NCI-H510A treated with DMSO at 0.1 percent for 48 hours (cell line): ENCODE results near the gene RFPL1.
"Not testable (repeated sequence)": the region's sequence is repeated elsewhere in the genome, so short reads cannot be mapped to it uniquely, and the experiment has no call there.

Source experiments
- DNase-seq: peaks from one replicate; lab custom pipeline; 2025; lab: John Stamatoyannopoulos, UW

Gene RFPL1

DNA sequence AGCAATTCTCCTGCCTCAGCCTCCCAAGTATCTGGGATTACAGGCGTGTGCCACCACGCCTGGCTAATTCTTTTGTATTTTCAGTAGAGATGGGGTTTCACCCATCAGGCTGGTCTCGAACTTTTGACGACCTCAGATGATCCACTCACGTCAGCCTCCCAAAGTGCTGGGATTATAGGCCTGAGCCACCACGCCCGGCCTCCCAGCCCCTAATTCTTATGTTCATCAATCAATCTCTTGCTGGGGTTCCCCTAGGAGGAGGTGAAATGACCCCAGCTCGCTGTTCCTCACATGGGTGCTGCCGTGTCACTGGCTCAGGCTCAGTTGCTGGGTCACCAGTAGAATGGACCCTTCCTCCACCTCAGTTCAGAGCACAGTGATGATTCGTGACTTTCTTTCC, at the start of gene RFPL1:
Gene RFPL1 (plus strand): TSS at position 301 of the 400 bp plus-strand sequence.
- DNase-seq = not testable (repeated sequence)

DNA sequence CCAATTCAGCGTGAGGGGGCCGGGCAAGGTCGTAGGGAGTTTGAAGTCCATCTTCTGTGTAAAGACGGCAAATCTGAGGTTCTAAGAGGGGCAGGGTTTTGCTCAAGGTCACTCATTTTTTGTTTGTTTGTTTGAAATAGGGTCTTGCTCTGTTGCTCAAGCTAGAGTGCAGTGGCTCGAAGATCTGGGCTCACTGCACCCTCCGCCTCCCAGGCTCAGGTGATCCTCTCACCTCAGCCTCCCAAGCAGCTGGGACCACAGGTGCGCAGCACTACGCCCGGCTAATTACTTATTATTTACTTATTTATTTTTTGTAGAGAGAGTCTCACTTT, 49.7 kb upstream of the RFPL1 start:
- no peak for DNase-seq

DNA sequence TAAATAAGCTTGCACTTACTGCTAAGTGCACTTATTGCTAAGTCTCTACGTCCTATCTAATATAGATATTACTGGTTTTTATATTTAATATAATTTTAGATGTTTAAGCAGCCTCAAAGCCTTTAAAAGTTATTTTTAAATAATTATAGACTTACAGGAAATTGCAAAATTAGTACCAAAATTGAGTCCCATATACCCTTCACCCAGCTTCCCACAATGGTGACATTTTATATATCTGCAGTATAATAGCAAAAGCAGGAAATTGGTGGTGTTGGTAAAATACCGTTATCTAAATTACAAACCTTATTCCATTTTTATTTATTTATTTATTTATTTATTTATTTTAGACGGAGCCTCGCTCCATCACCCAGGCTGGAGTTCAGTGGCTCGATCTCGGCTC, 48.1 kb upstream of the RFPL1 start:
- DNase-seq = no peak

DNA sequence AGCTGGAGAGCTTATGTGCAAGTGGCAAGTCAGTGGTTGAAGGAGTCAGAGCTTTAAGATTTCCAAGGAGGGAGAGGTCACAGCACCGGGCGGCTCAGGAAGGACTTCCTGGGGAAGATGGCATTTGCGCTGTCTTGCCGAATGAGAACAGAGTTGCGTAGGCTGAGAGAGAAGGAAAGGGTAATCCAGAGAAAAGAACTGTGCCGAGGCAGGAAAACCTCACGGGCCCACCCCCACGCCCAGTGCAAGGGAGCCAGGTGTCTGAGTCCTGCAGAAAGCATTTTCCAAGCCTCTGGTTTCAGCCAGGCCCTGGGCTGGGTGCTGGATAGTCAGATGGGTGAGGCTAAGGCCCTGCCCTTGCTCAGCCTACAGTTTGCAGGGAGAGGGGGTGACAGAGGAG, 46.8 kb upstream of the RFPL1 start:
- DNase-seq = no peak

DNA sequence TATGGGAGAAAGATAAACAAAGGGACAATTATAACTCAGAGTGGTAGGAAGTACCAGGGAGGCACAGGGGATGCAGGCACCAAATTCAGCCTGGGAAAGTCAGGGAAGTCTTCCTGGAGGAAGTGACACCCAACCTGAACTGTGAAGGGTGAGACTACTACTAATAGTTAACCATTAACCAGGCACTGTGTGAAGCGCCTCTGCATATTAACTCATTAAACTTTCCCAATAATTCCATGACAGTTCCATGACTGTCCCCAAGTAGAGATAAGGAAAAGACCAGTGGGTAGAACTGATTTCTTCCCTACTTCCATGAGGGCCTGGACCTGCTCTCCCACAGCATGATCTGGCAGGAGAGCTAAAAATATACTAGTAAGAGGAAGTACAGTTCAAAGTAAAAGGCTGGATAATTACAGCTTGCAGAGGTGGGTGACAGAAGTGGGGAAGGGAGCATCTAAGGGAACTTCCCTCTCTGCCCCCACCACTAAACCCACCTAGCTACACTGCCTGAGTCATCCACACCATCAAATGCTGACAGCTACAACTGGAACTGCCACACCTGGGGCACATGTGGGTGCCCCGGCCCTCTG, 45.3 kb upstream of the RFPL1 start:
- DNase-seq = no peak

DNA sequence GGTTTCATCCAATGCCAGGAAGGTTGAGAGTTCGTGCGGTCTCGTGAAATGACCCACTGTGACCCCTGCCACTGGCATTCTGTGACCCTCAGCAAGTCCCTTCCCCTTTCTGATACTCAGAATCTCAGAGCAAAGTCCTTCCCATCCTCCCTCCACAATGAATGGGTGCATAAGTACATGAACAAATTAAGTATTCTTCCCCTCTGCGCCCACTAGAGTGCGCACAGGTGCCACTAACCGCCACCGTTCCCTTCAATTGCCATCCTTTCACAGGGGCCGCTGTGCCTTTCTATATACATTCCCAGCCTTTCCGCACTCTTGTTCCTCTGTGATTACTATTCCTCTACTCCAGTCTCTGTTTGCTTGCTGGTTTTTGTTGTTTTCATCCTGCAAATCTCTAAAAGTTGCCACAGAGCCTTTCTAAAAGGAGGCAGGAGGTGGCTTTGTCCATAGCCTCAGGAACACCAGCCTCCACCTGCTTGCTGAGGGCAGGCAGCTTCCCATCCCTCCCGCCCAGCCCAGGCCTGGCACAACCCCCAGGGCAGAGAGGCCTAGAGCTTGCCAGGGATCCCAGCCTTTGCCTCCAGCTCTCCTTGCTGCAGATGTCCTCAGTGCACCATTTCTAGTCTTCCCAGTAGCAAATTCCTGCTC, 43.3 kb upstream of the RFPL1 start:
- peak; percentile 74 for DNase-seq

DNA sequence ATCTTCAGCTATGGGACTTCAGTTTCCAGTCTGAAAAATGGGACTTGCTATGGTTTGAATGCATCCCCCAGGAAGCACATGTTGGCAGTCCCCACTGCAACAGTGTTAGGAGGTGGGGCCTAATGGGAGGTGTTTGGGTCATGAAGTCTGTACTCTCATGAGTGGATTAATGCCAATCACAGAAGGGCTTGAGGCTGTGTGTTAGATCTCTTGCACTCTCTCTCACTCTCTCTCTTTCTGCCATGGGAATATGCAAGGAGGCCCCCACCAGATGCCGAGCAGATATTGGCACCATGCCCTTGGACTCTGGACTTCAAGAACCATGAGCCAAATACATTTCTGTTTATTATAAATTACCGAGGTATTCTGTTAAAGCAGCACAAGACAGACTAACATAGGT, 42.3 kb upstream of the RFPL1 start:
- DNase-seq = no peak

DNA sequence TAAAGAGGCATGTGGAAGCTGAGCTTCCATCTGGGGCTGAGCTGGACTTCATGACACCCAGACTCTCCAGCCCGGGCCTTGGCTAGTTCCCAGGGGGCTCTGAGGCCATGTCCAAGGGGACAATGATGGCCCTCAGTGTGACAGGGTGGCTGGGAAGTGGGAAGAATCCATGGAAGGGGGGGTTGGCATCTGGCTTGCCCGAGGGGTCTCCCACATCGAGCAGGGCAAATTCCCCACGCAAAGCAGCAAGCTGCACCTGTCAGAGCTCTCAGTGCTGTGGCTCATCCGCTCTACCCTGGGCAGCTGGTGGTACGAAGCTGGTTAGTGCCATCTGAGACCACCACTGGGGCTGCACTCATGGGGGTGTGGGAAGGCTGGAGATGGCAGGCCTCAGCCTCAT, 40.6 kb upstream of the RFPL1 start:
- no peak for DNase-seq

DNA sequence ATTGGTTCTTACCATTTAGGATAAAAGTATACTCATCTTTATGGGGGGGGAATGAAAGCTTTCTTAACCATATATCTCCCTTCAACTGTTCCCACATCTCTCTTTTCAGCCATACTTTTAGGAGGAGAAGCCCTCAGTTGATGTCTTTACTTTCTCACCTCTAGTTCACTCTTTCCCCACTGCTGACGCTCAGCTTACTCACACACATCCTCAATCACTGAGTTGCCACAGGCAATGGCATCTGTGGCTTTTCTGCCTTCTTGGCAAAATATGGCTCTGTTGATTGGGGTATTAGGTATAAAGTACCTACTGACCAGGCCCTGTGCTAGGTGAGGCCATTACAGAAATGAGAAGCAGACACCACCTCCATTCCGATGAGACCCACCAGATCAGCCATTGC, 37.8 kb upstream of the RFPL1 start:
- no peak for DNase-seq

DNA sequence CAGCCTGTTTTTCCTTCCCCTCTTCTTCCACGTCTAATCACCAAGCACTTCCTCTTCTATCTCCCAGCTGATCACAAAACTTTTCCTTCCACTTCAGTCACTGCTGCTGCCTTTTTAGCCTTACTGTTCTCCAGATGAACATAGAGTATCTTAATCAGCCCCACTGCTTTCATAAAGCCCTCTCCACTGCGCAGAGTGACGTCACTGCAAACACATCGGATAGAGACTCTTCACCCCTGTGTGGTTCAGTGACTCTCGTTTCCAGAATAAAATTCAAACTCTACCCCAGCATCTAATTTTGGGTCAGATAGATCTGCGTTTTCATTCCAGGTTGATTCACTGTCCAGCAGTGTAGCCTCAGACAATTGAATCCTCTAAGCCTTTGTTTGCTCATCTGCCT, 36.8 kb upstream of the RFPL1 start:
- DNase-seq = peak; percentile 13

DNA sequence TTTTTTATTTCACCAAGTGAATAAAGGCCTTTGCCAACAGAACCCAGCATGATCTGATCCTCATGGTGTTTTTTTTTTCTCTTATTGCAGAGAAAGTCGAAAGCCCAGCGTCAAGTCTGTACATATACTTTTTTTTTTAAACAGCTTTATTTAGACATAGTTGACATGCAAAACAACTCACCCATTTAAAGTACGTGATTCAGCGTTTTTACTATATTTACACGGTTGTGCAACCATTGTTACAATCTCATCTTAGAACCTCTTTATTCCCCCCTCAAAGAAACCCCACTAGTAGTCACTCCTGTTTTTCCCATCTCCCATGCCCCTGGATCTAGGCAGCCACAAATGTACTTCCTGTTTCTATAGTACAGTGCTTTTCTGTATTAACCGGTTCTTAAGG, 29.4 kb upstream of the RFPL1 start:
- no peak for DNase-seq

DNA sequence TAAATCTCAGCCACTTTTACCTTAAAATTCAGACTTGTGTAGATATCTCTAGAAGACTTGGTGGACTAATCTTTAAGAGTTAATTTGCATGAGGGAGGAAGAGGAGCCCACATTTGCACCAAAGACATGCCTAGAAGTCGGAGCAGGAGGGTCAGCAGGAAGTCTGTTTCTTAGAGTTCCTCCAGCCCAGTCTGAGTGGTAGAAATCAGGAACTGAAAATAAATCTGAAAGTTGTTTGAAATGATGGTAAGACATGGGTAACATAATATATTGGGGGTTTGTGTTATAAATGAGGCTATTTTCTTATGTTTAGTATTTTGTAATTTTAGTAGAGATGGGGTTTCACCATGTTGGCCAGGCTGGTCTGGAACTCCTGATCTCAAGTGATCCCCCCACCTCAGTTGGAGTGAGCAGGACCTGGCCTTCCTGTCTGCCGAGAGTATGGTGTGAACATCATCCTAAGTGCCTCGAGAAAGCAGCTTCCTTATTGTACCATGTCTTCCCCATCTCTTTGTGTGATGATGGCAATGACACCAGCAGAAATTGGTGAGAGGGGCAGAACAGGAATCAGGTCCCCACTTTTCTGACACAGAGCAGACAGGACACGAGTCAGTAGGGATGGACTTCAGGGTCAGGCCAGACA, 26.7 kb upstream of the RFPL1 start:
- DNase-seq = not testable (repeated sequence)

DNA sequence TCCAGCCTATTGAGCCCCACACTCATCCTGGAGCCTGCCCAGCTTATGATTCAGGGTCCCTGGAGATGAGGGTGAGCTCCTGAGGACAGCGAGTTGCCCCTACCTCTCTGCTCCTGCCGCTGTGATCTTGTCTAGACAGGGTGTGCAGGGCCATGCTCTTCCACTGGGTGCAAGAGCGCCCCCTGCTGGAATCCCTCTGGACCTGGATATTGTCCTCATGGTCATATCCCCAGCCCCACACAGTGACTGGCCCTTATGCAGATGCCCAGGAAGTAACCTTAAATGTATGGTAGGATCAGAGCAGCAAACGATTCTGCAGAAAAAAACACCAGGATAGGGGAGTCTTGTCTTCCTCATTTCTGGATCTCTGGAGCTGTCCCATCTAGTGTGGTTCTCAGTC, 25.6 kb upstream of the RFPL1 start:
- DNase-seq = not testable (repeated sequence)

DNA sequence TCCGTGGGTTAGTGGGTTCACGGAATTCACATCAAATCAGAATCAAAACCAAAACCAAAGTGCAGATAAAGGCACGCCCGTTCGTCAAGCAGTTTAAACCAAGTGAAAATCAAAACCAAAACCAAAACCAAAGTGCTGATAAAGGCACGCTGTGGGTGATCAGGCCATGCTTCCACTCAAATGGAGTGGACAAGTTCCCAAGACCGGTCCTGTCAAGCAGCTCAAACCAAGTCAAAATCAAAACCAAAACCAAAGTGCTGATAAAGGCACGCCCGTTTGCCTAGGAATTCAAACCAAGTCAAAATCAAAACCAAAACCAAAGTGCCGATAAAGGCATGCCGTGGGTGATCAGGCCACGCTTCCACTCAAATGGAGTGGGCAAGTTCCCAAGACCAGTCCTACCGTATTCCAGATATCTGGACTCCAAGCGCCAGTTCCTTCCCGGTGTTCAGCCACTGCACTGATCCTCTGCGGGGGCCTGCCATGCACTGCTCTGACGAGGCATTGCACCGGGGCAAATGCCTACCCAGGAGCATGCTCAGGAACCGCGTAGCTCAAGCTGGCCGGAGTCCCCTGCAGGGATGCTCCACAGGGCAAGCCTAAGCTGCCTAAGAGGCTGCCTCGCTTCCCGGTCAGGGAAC, 23.3 kb upstream of the RFPL1 start:
- not testable (repeated sequence) for DNase-seq

DNA sequence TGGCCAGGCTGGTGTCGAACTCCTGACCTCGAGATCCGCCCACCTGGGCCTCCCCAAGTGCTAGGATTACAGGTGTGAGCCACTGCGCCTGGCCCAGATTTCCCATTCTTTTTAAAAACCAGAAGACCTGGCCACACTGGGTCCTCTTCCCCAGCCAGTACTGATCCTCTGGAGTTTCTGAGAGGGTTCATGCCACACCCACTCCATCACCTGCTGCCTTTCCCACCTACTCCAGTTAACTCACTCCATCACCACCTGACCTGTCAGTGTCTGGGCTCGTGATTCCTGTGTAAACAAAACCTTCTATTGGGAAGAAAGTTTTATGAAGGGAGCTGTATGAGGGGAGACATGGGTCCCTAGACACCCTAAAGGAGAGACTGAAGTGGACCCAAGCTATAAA, 19.7 kb upstream of the RFPL1 start:
- DNase-seq = peak; percentile 29

DNA sequence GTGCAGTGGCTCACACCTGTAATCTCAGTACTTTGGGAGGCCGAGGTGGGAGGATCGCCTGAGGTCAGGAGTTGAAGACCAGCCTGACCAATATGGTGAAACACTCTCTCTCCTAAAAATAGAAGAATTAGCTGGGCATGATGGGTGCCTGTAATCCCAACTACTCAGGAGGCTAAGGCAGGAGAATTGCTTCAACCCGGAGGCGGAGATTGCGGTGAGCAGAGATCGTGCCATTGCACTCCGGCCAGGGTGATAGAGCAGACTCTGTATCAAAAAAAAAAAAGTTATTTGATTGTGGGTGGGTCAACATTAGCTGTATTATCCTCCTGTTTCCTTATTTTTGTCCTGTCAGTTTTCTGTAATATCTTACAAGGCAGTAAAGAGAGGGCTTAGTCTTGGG, 11.9 kb upstream of the RFPL1 start:
- DNase-seq = no peak

DNA sequence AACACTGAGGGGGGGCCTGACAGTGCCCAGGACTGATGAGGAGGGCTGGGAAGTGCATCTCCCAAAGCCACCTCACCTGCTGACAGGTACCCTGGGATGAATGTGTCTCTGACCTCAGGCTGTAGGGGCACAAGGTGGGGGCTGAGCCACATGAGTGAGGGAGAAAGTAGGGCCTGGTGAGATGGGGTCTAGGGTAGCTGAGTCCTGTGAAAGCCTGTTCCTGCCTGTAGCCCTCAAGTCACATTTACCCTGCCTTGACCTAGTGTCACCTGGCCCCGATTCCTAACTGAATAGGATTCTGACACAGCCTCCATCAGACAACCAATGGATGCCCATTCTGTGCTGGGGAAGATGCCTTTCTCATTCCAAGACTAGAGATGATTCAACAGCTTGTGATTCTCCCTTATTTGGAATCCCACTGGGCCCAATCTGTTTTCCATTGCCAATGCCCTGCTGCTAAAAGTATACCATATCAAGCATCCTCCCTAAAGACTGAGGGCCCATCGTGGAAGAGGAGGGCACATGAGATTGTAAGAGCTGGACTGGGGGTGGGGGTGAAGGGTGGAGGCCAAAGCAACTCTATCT, 11.1 kb upstream of the RFPL1 start:
- DNase-seq = no peak

DNA sequence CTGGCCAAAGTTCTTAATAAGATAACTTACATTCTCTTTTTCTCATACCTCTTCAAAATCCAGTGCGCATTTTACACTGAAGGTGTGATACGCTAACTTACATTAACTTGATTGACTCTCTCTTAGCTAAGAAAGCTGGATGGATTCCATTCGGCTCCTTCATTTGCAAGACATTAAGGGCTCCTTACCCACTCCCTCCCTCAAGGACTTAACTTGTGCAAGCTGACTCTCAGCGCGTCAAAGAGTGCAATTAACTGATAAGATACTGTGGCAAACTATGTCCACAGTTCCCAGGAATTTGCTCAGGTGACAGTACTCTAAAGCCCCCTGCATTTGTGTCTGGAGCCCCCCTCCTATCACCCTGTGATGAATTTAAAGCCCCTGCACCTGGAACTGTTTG, 6.4 kb upstream of the RFPL1 start:
- no peak for DNase-seq

DNA sequence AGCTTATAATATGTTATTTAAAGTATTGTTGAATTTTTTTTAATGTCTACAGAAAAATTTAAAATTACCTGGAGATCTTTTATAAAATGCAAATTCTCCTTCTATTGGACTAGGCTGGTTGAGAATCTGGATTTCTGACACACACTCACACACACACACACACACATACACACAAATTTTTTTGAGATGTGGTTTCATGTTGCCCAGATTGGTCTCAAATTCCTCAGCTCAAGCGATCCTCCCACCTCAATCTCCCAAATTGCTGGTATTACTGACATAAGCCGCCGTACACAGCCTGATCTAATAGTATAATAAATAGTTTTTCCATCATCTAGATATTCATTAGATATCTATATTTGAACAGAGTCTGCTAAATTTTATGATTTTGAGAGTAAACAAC, 4.5 kb upstream of the RFPL1 start:
- no peak for DNase-seq

DNA sequence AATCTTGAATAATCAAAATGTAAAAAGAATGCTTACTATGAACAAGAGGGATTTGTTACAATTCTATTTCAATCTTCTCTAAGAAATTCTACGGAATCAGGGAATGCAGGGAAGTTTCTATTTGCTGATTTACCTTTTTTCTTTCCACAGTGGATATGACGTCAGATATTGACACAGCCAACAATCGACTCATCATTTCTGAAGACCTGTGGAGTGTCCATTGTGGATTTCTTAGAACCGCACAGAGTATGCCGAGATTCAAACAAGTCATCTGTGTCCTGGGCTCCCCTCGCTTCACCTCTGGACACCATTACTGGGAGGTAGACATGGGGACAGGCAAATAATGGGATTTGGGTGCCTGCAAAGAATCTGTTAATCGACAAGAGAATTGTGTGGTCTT, 4.1 kb upstream of the RFPL1 start:
- DNase-seq = no peak

DNA sequence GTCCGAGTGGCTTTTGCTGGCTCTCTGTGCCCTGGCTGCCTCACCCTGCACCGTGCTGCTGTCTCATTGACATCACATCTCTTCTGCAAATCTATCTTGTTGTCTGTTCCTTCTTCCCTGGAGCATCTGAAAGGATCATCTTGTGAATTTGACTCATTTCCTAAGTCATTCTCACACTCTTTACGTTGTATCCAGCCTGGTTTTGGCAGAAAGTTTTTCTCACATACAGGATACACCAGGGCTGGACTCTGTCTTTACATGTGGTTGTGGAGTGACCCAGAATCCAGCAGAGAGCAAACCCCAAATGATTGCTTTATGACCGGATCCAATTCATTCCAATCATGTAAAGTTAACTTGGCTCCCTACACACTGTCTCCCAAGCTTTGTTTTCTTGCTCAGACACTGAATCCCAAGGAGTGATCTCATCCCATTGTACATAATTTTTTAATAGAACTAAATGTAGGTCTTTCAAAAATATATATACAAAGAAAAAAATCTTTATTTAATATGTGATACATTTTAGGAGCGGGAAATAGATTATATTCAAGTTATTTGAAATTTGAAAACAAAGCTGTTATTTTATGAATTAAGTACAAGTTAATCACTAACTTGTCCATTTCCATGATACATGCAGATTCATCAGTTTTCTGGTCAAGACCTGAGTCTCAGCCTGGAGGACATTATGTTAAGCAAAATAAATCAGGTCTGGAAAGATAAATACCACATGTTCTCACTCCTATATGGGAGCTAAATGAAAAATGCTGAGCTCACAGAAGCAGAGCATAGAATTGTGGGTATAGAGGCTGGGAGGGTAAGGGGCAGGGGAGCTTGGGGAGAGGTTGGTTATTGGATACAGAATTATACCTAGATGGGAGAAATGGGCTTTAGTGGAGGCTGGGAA, 2.9 kb upstream of the RFPL1 start:
- DNase-seq = no peak

DNA sequence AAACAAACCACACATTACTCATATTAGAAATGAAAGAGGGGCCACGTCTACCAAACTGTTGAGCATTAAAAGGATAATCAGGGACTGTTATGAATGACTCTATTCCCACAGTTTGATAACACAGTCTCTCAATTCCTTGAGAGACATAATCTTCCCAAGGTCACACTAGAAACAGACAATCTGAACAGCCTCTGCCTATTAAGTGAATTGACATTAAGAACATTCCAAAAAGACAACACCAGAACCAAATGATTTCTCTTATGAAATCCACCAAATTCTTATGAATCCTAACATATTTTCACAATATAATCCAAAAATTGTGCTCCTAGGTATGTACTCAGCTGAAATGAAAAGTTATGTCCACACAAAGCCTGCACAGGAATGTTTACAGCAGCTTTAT, 4.6 kb downstream of the RFPL1 start:
- DNase-seq = no peak
